Measurements from ENCODE around the gene SLC13A4.

- no peak for TF ChIP-seq CTCF (IDR thresholded peaks at IDR 0.05)
- no peak for TF ChIP-seq POLR2A (IDR thresholded peaks at IDR 0.05)
Observed at GRCh38 chr7:135692055-135692454, 35.9 kb downstream of the SLC13A4 start.

Data from uterus (tissue), 2 donors.